HEK293 (cell line): Measurements from ENCODE around the gene HMX2.

ENCODE experiments used
- BCL11A ChIP-seq: fragments of 450-650 bp; formaldehyde crosslinking; IDR thresholded peaks from 2 replicates; pipeline ENCODE4 v1.5.1; 2016; ENCODE audit warnings: low read depth, missing biosample characterization, missing genetic modification characterization
- CTCF ChIP-seq: fragments of 450-650 bp; formaldehyde crosslinking; IDR thresholded peaks from 2 replicates; pipeline ENCODE4 v1.5.1; 2016; ENCODE audit warnings: missing biosample characterization, missing genetic modification characterization
- ELK4 ChIP-seq: IDR thresholded peaks from 2 replicates; pipeline ENCODE4 v1.6.1; 2011; ENCODE audit warnings: mild to moderate bottlenecking, low read depth, low read length, borderline replicate concordance
- HOXA7 ChIP-seq: sonication (generic); formaldehyde crosslinking; IDR thresholded peaks from 2 replicates; pipeline ENCODE4 v1.8.1; 2022; ENCODE audit warnings: missing genetic modification reagents, borderline replicate concordance
- SP3 ChIP-seq: fragments of 450-650 bp; formaldehyde crosslinking; IDR thresholded peaks from 2 replicates; pipeline ENCODE4 v1.5.1; 2016; ENCODE audit warnings: missing biosample characterization, missing genetic modification characterization
- TSHZ1 ChIP-seq: fragments of 450-650 bp; formaldehyde crosslinking; IDR thresholded peaks from 2 replicates; pipeline ENCODE4 v1.5.1; 2016; ENCODE audit warnings: missing biosample characterization, missing genetic modification characterization, borderline replicate concordance
- ZBTB26 ChIP-seq: fragments of 450-650 bp; formaldehyde crosslinking; optimal IDR thresholded peaks from 2 replicates; pipeline ENCODE3; 2016; ENCODE audit warnings: missing biosample characterization, mild to moderate bottlenecking, missing genetic modification characterization
- ZBTB7A ChIP-seq: fragments of 450-650 bp; formaldehyde crosslinking; IDR thresholded peaks from 2 replicates; pipeline ENCODE4 v1.5.1; 2016; ENCODE audit warnings: low read depth, missing biosample characterization, missing genetic modification characterization
- ZFP37 ChIP-seq: fragments of 450-650 bp; formaldehyde crosslinking; IDR thresholded peaks from 2 replicates; pipeline ENCODE4 v1.5.1; 2016; ENCODE audit warnings: missing biosample characterization, missing genetic modification characterization
- ZNF132 ChIP-seq: fragments of 450-650 bp; formaldehyde crosslinking; IDR thresholded peaks from 2 replicates; pipeline ENCODE4 v1.5.1; 2017; ENCODE audit warnings: missing biosample characterization, missing genetic modification characterization, borderline replicate concordance
- ZNF146 ChIP-seq: fragments of 450-650 bp; formaldehyde crosslinking; IDR thresholded peaks from 2 replicates; pipeline ENCODE4 v1.5.1; 2016; ENCODE audit warnings: missing biosample characterization, missing genetic modification characterization
- ZNF175 ChIP-seq: fragments of 450-650 bp; formaldehyde crosslinking; IDR thresholded peaks from 2 replicates; pipeline ENCODE4 v1.5.1; 2016; ENCODE audit warnings: missing biosample characterization, missing genetic modification characterization
- ZNF366 ChIP-seq: fragments of 450-650 bp; formaldehyde crosslinking; conservative IDR thresholded peaks from 2 replicates; pipeline ENCODE4 v1.5.1; 2016; ENCODE audit warnings: missing biosample characterization, missing genetic modification characterization
- ZNF391 ChIP-seq: fragments of 450-650 bp; formaldehyde crosslinking; IDR thresholded peaks from 2 replicates; pipeline ENCODE4 v1.5.1; 2016; ENCODE audit warnings: low read depth, missing biosample characterization, missing genetic modification characterization, borderline replicate concordance
- ZNF433 ChIP-seq: fragments of 450-650 bp; formaldehyde crosslinking; IDR thresholded peaks from 2 replicates; pipeline ENCODE4 v1.5.1; 2016; ENCODE audit warnings: missing biosample characterization, missing genetic modification characterization, low read depth
- ZNF48 ChIP-seq: fragments of 450-650 bp; formaldehyde crosslinking; IDR thresholded peaks from 2 replicates; pipeline ENCODE4 v1.5.1; 2016; ENCODE audit warnings: missing biosample characterization, missing genetic modification characterization
- ZNF529 ChIP-seq: fragments of 450-650 bp; formaldehyde crosslinking; IDR thresholded peaks from 2 replicates; pipeline ENCODE4 v1.5.1; 2017; ENCODE audit warnings: missing genetic modification characterization, missing biosample characterization; ENCODE audit not compliant: insufficient replicate concordance
- ZNF530 ChIP-seq: fragments of 450-650 bp; formaldehyde crosslinking; IDR thresholded peaks from 2 replicates; pipeline ENCODE4 v1.5.1; 2016; ENCODE audit warnings: low read depth, missing biosample characterization, missing genetic modification characterization
- ZNF629 ChIP-seq: fragments of 450-650 bp; formaldehyde crosslinking; IDR thresholded peaks from 2 replicates; pipeline ENCODE4 v1.5.1; 2017; ENCODE audit warnings: missing biosample characterization, missing genetic modification characterization
- ZNF677 ChIP-seq: fragments of 450-650 bp; IDR thresholded peaks from 2 replicates; pipeline ENCODE4 v1.5.0; 2018; ENCODE audit warnings: missing biosample characterization, mild to moderate bottlenecking, missing genetic modification characterization, moderate library complexity
- ZNF701 ChIP-seq: fragments of 450-650 bp; formaldehyde crosslinking; IDR thresholded peaks from 2 replicates; pipeline ENCODE4 v1.5.1; 2016; ENCODE audit warnings: missing biosample characterization, missing genetic modification characterization
- ZNF768 ChIP-seq: fragments of 450-650 bp; formaldehyde crosslinking; IDR thresholded peaks from 2 replicates; pipeline ENCODE4 v1.5.1; 2018; ENCODE audit warnings: missing biosample characterization, mild to moderate bottlenecking, missing genetic modification characterization
- ZXDB ChIP-seq: fragments of 450-650 bp; formaldehyde crosslinking; IDR thresholded peaks from 2 replicates; pipeline ENCODE4 v1.5.1; 2016; ENCODE audit warnings: missing biosample characterization, missing genetic modification characterization

HMX2 gene

GRCh38 chr10:123154092-123154710 is 6.3 kb downstream of the HMX2 start, which contains the start of gene BUB3 (continued):
- TF ChIP-seq ZXDB (tag by site-specific recombination) (peak; percentile 18; the same call in 1 of the 2 replicates), HOXA7 (CRISPR knock-in tag) (no peak), ZBTB26 (tag by site-specific recombination) (peak; percentile 62), ZNF132 (tag by site-specific recombination) (no peak), ZFP37 (tag by site-specific recombination) (no peak; the same call in 1 of the 2 replicates), ZNF146 (tag by site-specific recombination) (no peak), ELK4 (no peak), ZNF529 (tag by site-specific recombination) (no peak), ZNF48 (no peak), ZNF433 (no peak), ZNF530 (tag by site-specific recombination) (no peak), CTCF (tag by site-specific recombination) (peak; percentile 62; the same call in 1 of the 2 replicates), BCL11A (tag by site-specific recombination) (no peak), ZNF768 (no peak), ZNF391 (tag by site-specific recombination) (peak; percentile 41; the same call in 1 of the 2 replicates), ZNF701 (tag by site-specific recombination) (no peak), ZNF175 (tag by site-specific recombination) (no peak), TSHZ1 (tag by site-specific recombination) (no peak), ZBTB7A (tag by site-specific recombination) (no peak), ZNF677 (tag by site-specific recombination) (no peak), SP3 (tag by site-specific recombination) (peak; percentile 91), ZNF366 (no peak), ZNF629 (peak; percentile 61)
